ENCODE data around the gene SH3BP4.

DNA sequence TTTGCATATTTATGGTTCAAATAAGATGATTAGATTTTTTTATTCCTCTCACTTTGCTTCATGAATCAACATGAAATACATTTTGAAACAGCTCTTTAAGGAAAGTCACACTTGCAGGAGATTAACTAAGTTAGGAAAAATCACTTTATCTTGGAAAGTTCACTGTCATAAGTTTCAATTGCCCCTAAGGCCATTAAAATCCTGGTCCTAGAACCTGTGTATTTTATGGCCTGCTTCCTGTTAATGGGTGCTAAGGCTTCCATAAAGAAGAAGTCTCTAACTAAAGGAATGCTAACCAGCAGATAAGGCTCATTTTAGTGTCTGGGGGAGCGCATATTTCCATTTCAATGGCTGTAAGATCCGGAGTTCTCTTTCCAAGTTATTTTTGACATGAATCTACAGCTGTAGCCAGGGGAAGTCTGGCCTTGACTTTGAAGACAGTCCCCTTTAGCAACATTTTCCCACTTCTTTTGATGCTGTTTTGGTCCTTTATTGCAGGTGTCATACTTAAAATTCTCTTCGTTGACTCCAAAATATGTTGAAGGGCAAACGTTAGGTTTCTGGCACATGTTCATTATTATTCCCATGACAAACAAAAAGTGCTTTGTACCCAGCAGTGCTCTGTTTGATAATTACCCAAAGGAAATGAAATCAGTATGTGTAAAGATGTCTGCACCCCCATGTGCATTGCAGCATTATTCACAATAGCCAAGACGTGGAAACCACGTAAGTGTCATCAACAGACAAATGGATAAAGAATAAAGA is 34.4 kb upstream of the SH3BP4 start:
- TF ChIP-seq EZH2phosphoT487 (IDR thresholded peaks at IDR 0.05; ENCODE audit: insufficient read depth, low read depth) = no peak
- no peak for TF ChIP-seq EZH2 (IDR thresholded peaks at IDR 0.05; ENCODE audit: insufficient read depth, poor library complexity, severe bottlenecking)

All from GM23248 (cell line).